Cardiac fibroblast (primary cell): ENCODE measurements around the gene FRMD4A.
A peak's percentile ranks its signal among the peaks of the same experiment; 100 is the strongest.

ENCODE experiments used
- DNase-seq, 2 donors: peaks; one replicate each; pipeline versions ENCODE4 v3.0.0 to v3.0.0-alpha.2; 2010; ENCODE audit warnings: low read depth in 2 of 2
- H3K4me3 ChIP-seq, 2 donors: replicated peaks in 1 of 2; 1 replicate in 1 of 2; 2 replicates in 1 of 2; pipeline ENCODE4 v1.5.1; 2011; ENCODE audit warnings: low read depth in 2 of 2, low read length in 2 of 2, mild to moderate bottlenecking in 2 of 2, moderate library complexity in 1 of 2
- TF ChIP-seq, protein P1 (sequence below): IDR thresholded peaks from one replicate; pipeline ENCODE4 v1.5.1; 2011; ENCODE audit warnings: low read depth, mild to moderate bottlenecking, low read length, inconsistent platforms

The FRMD4A gene

DNA sequence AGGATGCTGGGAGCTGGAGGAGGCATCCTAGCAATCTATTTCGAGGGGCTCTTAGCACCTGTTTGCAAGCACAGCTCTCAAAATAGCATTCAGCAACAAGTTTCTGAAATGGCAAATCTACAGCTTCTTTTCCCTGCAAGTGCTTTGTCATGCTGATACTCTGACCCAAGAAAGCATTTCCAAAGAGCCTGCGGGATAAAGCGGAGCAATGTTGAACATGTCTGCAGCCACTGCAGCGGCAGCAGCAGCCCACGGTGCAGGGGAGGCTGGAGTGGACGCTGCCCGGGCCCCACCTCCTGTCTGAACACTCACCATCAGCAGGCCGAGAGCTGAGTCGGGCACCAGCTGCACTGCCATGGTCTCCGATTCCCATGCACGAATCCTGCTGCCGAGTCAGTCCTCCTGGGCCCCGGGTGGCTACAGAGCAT lies 964 bp downstream of the FRMD4A start:
- no peak overlapping the region for H3K4me3 ChIP-seq
- TF ChIP-seq, protein P1, sequence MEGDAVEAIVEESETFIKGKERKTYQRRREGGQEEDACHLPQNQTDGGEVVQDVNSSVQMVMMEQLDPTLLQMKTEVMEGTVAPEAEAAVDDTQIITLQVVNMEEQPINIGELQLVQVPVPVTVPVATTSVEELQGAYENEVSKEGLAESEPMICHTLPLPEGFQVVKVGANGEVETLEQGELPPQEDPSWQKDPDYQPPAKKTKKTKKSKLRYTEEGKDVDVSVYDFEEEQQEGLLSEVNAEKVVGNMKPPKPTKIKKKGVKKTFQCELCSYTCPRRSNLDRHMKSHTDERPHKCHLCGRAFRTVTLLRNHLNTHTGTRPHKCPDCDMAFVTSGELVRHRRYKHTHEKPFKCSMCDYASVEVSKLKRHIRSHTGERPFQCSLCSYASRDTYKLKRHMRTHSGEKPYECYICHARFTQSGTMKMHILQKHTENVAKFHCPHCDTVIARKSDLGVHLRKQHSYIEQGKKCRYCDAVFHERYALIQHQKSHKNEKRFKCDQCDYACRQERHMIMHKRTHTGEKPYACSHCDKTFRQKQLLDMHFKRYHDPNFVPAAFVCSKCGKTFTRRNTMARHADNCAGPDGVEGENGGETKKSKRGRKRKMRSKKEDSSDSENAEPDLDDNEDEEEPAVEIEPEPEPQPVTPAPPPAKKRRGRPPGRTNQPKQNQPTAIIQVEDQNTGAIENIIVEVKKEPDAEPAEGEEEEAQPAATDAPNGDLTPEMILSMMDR, result no peak
- no peak for DNase-seq

GRCh38 chr10:14328881-14329672 lies 1.6 kb downstream of the FRMD4A start:
- DNase-seq, result no peak
- no peak overlapping the region for H3K4me3 ChIP-seq
- TF ChIP-seq, protein P1, result no peak

DNA sequence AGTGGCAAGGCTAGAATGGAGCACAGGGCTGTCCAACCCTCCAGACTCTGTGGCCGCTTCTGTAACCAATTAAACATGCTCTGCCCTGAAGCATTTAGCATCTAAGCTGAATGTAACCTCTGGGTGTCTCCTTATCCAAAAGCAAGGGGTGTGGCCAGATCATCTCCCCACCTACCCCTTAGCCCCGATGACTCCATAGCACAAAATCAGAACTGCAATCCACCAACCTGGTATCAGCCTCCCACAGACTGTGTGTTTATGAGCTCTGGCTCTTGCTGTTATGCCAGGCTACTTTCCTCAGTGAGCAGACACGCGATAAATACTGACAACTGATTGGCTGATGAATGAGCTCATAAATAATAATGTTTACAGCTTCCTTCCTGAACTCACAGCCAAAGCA lies 3.2 kb downstream of the FRMD4A start:
- TF ChIP-seq, protein P1, result no peak
- no peak for DNase-seq
- H3K4me3 ChIP-seq, result no peak overlapping the region

- H3K4me3 ChIP-seq, result no peak overlapping the region
- TF ChIP-seq, protein P1, result no peak
- DNase-seq, result no peak
These were observed 4.1 kb downstream of the FRMD4A start for GRCh38 chr10:14326581-14326980.

DNA sequence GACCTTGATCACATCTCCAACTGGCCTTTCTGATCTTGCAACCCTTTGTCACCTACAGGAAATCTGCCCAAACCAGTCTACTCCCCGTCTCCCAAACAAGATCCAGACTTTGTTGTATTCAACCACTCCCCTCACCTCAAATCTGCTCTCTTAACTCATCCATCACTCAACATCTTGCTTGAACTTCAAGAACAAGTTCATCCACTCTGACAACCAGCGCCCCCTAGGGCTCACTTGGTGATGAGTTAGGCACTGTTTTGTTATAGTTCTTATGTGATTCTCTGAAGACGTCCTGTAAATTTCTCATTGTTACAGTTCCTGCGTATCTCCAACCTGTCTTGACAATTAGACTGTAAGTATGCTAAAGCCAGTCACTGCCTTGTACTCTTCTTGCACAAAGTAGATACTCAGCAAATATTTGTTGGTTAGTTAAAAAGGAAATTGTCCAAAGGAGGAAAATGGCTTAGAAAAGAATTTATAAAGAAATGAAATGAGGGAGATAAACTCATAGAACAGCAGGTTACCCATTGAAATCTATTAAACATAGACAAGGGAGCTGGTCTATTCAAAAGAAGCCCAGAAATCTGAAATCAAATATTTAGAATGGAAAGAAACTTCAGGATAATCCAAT lies 5.3 kb downstream of the FRMD4A start:
- DNase-seq, result peak; percentile 10 to 55
- H3K4me3 ChIP-seq, result no peak overlapping the region
- TF ChIP-seq, protein P1, result peak; percentile 52

GRCh38 chr10:14322526-14323188 lies 8.1 kb downstream of the FRMD4A start:
- TF ChIP-seq, protein P1, result no peak
- DNase-seq, result no peak
- no peak overlapping the region for H3K4me3 ChIP-seq
